K562 (cell line): ENCODE data around the gene CCNY. TPM values are rescaled to one million over a fixed set of nuclear protein-coding genes. Genes with fewer than 3 reads are reported as not detected.
A peak's percentile ranks its signal among the peaks of the same experiment; 100 is the strongest.

Experiments
- ATAC-seq: fragments of 200-7000 bp; cut with Tn5 transposase; 3 replicates; pipeline ENCODE4 v1.9.1; 2020; ENCODE audit warnings: moderate library complexity
- BruUV-seq: library from RNA; stranded (reverse); fragments of 400-500 nt; replicated peaks from 2 replicates; lab custom pipeline; 2021; lab: Mats Ljungman, UMichigan
- CTCF ChIA-PET: fragments of 300-600 bp; formaldehyde crosslinking; extraction: SDS; loops from one replicate; lab custom pipeline; 2021; ENCODE audit warnings: low intra/inter-chr PET ratio; lab: Yijun Ruan, JAX
- POLR2A ChIA-PET: fragments of 300-600, 350-650 bp; sonication (Branson Sonifier 250); formaldehyde crosslinking; extraction: SDS; loops from one replicate; lab custom pipeline; 2021; ENCODE audit warnings: antibody characterized with exemption, inconsistent platforms; lab: Yijun Ruan, JAX
- DNase-seq, 4 experiments: peaks; one replicate each; pipeline versions ENCODE4 v3.0.0 to v3.0.0-alpha.2; 2011 to 2018; ENCODE audit warnings: low spot score in 3 of 4, mixed read lengths in 3 of 4; ENCODE audit errors: extremely low read depth in 1 of 4
- FAIRE-seq: peaks from 2 replicates; lab custom pipeline; 2011; peaks lifted over from hg19 to GRCh38; lab: Jason Lieb, UNC
- H2AFZ ChIP-seq: 2 replicates; pipeline ENCODE4 v1.6.0; 2011; ENCODE audit warnings: low read depth, low read length, control low read depth, inconsistent platforms
- H3K27ac ChIP-seq: fragments of 200-600 bp; 3 replicates; pipeline ENCODE4 v1.8.0; 2011; ENCODE audit warnings: low read depth, mild to moderate bottlenecking, control low read depth, inconsistent platforms, low read length, moderate library complexity, mixed read lengths; ENCODE audit errors: extremely low read depth
- H3K27me3 ChIP-seq, 2 experiments: fragments of 300-600 bp in 1 of 2; 2 replicates in 1 of 2; 3 replicates in 1 of 2; pipeline versions ENCODE4 v1.6.0 to v1.8.0; 2011; ENCODE audit warnings: inconsistent platforms in 2 of 2, low read length in 2 of 2, mild to moderate bottlenecking in 1 of 2, mixed read lengths in 1 of 2, moderate library complexity in 1 of 2; ENCODE audit not compliant: control insufficient read depth in 2 of 2, insufficient read depth in 2 of 2
- H3K36me3 ChIP-seq: fragments of 300-600 bp; 3 replicates; pipeline ENCODE4 v1.8.0; 2011; ENCODE audit warnings: mild to moderate bottlenecking, low read length, inconsistent platforms; ENCODE audit not compliant: control insufficient read depth, insufficient read depth
- H3K4me1 ChIP-seq, 2 experiments: fragments of 200-600 bp in 1 of 2; replicated peaks in 1 of 2; 2 replicates in 1 of 2; 3 replicates in 1 of 2; pipeline versions ENCODE4 v1.5.1 to v1.8.0; 2011; ENCODE audit warnings: inconsistent platforms in 2 of 2, low read length in 2 of 2, mild to moderate bottlenecking in 1 of 2, mixed read lengths in 1 of 2, moderate library complexity in 1 of 2; ENCODE audit not compliant: control insufficient read depth in 2 of 2, insufficient read depth in 2 of 2
- H3K4me2 ChIP-seq: 2 replicates; pipeline ENCODE4 v1.6.1; 2011; ENCODE audit warnings: low read length, control low read depth, inconsistent platforms, mixed read lengths; ENCODE audit not compliant: insufficient read depth
- H3K4me3 ChIP-seq: fragments of 200-600 bp; sonication (generic), shearing (Covaris generic); 2 replicates; pipeline ENCODE4 v1.5.1; 2016; ENCODE audit warnings: control low read depth, inconsistent platforms
- H3K79me2 ChIP-seq: fragments of 200-600 bp; 3 replicates; pipeline ENCODE4 v1.8.0; 2011; ENCODE audit warnings: low read length, inconsistent platforms; ENCODE audit not compliant: control insufficient read depth, insufficient read depth
- H3K9ac ChIP-seq, 2 experiments: 2 replicates each; pipeline versions ENCODE4 v1.6.0 to v1.6.1; 2011; ENCODE audit warnings: low read depth in 2 of 2, low read length in 2 of 2, control low read depth in 1 of 2, inconsistent platforms in 1 of 2, mild to moderate bottlenecking in 1 of 2, mixed read lengths in 1 of 2; ENCODE audit not compliant: insufficient read depth in 1 of 2
- H3K9me1 ChIP-seq: one replicate; pipeline ENCODE4 v1.6.0; 2011; ENCODE audit warnings: inconsistent platforms, mild to moderate bottlenecking, low read length, moderate library complexity; ENCODE audit not compliant: control insufficient read depth, insufficient read depth
- H3K9me3 ChIP-seq: replicated peaks from 2 replicates; pipeline ENCODE4 v1.5.1; 2011; ENCODE audit warnings: low read depth, low read length, inconsistent platforms; ENCODE audit not compliant: control insufficient read depth, insufficient read depth
- H4K20me1 ChIP-seq: replicated peaks from 2 replicates; pipeline ENCODE4 v1.6.1; 2011; ENCODE audit warnings: low read length, inconsistent platforms, mixed read lengths; ENCODE audit not compliant: control insufficient read depth, insufficient read depth
- CSDE1 ChIP-seq, 2 experiments: fragments of 450-650 bp; IDR thresholded peaks; 2 replicates each; pipeline ENCODE4 v1.6.1; 2016; ENCODE audit warnings: mild to moderate bottlenecking in 1 of 2
- NBN ChIP-seq: fragments of 450-650 bp; IDR thresholded peaks from 2 replicates; pipeline ENCODE4 v1.6.1; 2016; ENCODE audit warnings: low read depth, mild to moderate bottlenecking
- ZNF146 ChIP-seq: IDR thresholded peaks from one replicate; pipeline ENCODE4 v1.6.1; 2018; ENCODE audit warnings: missing compliant biosample characterization; ENCODE audit not compliant: unreplicated experiment
- ZNF3 ChIP-seq: fragments of 250-450 bp; sonication (Bioruptor Pico); IDR thresholded peaks from 2 replicates; pipeline ENCODE4 v1.5.0; 2021; ENCODE audit warnings: mild to moderate bottlenecking, moderate library complexity
- ZNF717 ChIP-seq: fragments of 250-450 bp; sonication (Bioruptor Pico); IDR thresholded peaks from 2 replicates; pipeline ENCODE4 v1.5.0; 2021
- WGBS: fragments of 100-300 bp; shearing (Covaris generic); methylation state at CpG from one replicate; pipeline ENCODE4 v1.1.6; 2016; ENCODE audit warnings: low coverage, mixed read lengths; ENCODE audit not compliant: insufficient coverage; ENCODE audit errors: missing lambda C conversion rate; 5-methylcytosine and 5-hydroxymethylcytosine counted together
- in situ Hi-C: fragments of 300-500 bp; cut with MboI; formaldehyde crosslinking; loops from 4 replicates; pipeline ENCODE4 v1.15.0; 2018; ENCODE audit warnings: inconsistent platforms, mixed read lengths
- intact Hi-C: fragments of 100-400 bp; cut with micrococcal nuclease; formaldehyde crosslinking; loops from 2 replicates; pipeline ENCODE4 v1.14.2; 2022
- polyA plus RNA-seq, 8 experiments: library from polyadenylated mRNA; depleted of rRNA in 4 of 8; stranded (reverse) in 5 of 8; unstranded in 3 of 8; fragments of >200 nt; fragmentation: Nextera tagmentation in 2 of 8; fragmentation: Illumina TruSeq in 1 of 8; extraction: Ambion mirVana in 2 of 8; extraction: Trizol in 1 of 8; gene quantifications; 2 replicates each; pipeline versions ENCODE4 v1.2.1 to v1.2.3, GENCODE V29; 2011 to 2014; ENCODE audit warnings: inconsistent platforms in 1 of 8, missing spikeins in 1 of 8
- total RNA-seq, 7 experiments: library from RNA; depleted of rRNA in 6 of 7; stranded (reverse); fragments of >200 nt in 6 of 7; fragmentation: Illumina TruSeq in 2 of 7; extraction: Trizol in 2 of 7; gene quantifications; 2 replicates each; pipeline versions ENCODE4 v1.2.1 to v1.2.3, GENCODE V29; 2011 to 2021; ENCODE audit warnings: low replicate concordance in 1 of 7
- TF ChIP-seq, protein P1 (sequence below), 3 experiments: IDR thresholded peaks in 2 of 3; conservative IDR thresholded peaks in 1 of 3; 2 replicates each; pipeline ENCODE4 v1.5.1; 2011 to 2012; ENCODE audit warnings: low read length in 3 of 3, mild to moderate bottlenecking in 3 of 3, control low read depth in 2 of 3, improper control_type of control experiment in 1 of 3, inconsistent platforms in 1 of 3, low read depth in 1 of 3, mixed read lengths in 1 of 3, moderate library complexity in 1 of 3; ENCODE audit not compliant: insufficient read depth in 2 of 3

The CCNY gene
- total and polyA plus RNA-seq, 9 of the 15 experiments (the other 6 are each of a cell fraction or from before 2014, with no cell fraction given), result 8.4 to 109 (median 38.6) TPM

GRCh38 chr10:35561715-35562114, 225.4 kb downstream of the CCNY start (continued):
- TF ChIP-seq, protein P1, sequence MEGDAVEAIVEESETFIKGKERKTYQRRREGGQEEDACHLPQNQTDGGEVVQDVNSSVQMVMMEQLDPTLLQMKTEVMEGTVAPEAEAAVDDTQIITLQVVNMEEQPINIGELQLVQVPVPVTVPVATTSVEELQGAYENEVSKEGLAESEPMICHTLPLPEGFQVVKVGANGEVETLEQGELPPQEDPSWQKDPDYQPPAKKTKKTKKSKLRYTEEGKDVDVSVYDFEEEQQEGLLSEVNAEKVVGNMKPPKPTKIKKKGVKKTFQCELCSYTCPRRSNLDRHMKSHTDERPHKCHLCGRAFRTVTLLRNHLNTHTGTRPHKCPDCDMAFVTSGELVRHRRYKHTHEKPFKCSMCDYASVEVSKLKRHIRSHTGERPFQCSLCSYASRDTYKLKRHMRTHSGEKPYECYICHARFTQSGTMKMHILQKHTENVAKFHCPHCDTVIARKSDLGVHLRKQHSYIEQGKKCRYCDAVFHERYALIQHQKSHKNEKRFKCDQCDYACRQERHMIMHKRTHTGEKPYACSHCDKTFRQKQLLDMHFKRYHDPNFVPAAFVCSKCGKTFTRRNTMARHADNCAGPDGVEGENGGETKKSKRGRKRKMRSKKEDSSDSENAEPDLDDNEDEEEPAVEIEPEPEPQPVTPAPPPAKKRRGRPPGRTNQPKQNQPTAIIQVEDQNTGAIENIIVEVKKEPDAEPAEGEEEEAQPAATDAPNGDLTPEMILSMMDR (IDR thresholded peaks at IDR 0.05 in 2 of 3, conservative IDR thresholded peaks at IDR 0.05 in 1 of 3; ENCODE audit: insufficient read depth in 2 of 3, low read depth in 1 of 3, low read length in 3 of 3), result no peak
- TF ChIP-seq NBN, result no peak
- no peak for TF ChIP-seq ZNF717 (CRISPR knock-in tag)
- TF ChIP-seq ZNF3, result no peak

- no peaks in the 10 kb centered on the region for H4K20me1 ChIP-seq
- no peak overlapping the region for H3K27ac ChIP-seq
- peaks cover 33% of the 10 kb centered on the region for H3K36me3 ChIP-seq
- H3K9me1 ChIP-seq, result no peaks in the 10 kb centered on the region
- H2AFZ ChIP-seq, result no peak overlapping the region
- 100% methylated on average over 1 of the region's 1 CpG for WGBS
- in situ Hi-C loops, result loop anchor here (25.0 kb wide), 1 partner anchor 325 kb away; no protein-coding TSS in a partner anchor
- ATAC-seq, result no peak
- H3K4me2 ChIP-seq, result no peak overlapping the region
- ChIA-PET CTCF (interaction anchor here (1.5 kb wide), 1 partner anchor 322 kb away, joined by 3 read pairs; no protein-coding TSS in a partner anchor), POLR2A (interaction anchor here (0.6 to 1.4 kb wide), 5 partner anchors 10 to 248 kb away, joined by 3 to 5 read pairs (median 3); no protein-coding TSS in a partner anchor)
- H3K4me3 ChIP-seq, result no peak overlapping the region
- no peaks in the 10 kb centered on the region for H3K9me3 ChIP-seq
- TSS peak; percentile 18 for BruUV-seq
- H3K27me3 ChIP-seq, result no peaks in the 10 kb centered on the region
- no peak for FAIRE-seq
- TF ChIP-seq CSDE1 (IDR thresholded peaks at IDR 0.05) (no peak), ZNF146 (CRISPR knock-in tag) (peak; percentile 49)
- TF ChIP-seq, all 486 proteins: peak for 1
- no peak for DNase-seq
- H3K4me1 ChIP-seq, result peaks cover 0 to 4% of the 10 kb centered on the region in 2 experiments; a peak in 1 of 5 replicates
- H3K79me2 ChIP-seq, result peaks cover 9% of the 10 kb centered on the region; the same call in 2 of the 3 replicates
- intact Hi-C loops, result loop anchor here (5.0 kb wide), 1 partner anchor 185 kb away; no protein-coding TSS in a partner anchor
- no peak overlapping the region for H3K9ac ChIP-seq
These were observed 226.1 kb downstream of the CCNY start for GRCh38 chr10:35562427-35562826.
